VCaP (cell line): ENCODE measurements around the gene PAIP1.

Experiments
- H3K27ac ChIP-seq: fragments of 450-650 bp; 2 replicates; pipeline ENCODE4 v1.5.1; 2017
- CTCF ChIP-seq: fragments of 450-650 bp; conservative IDR thresholded peaks from 2 replicates; pipeline ENCODE4 v1.5.1; 2017; ENCODE audit warnings: mild to moderate bottlenecking, moderate library complexity

PAIP1 gene

DNA sequence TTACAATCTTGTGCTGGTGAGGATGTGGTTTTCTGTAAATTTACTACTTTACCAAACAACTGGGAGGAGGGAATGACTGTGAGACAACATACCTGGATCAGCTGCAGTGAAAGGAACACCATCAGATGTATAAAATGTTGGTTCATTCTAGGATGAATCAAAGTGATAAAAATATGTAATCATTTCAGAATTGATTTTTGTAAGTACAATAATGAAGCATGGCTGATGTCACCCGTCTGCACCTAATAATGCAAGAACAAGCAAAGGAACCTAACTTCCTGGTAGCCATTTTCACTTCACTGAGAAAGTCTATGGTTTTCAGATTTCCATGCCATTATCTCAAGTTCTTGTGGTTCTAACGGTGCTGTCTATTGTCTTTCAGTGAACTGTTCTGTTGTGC, 23.2 kb downstream of the PAIP1 start:
- H3K27ac ChIP-seq = no peak overlapping the region
- TF ChIP-seq CTCF = no peak

- TF ChIP-seq CTCF = no peak
- no peak overlapping the region for H3K27ac ChIP-seq
These were observed 26.2 kb downstream of the PAIP1 start for GRCh38 chr5:43530648-43531047.

GRCh38 chr5:43523662-43524072, 33.2 kb downstream of the PAIP1 start:
- no peak for TF ChIP-seq CTCF
- no peak overlapping the region for H3K27ac ChIP-seq

GRCh38 chr5:43520615-43521014, 36.3 kb downstream of the PAIP1 start:
- no peak overlapping the region for H3K27ac ChIP-seq
- no peak for TF ChIP-seq CTCF

GRCh38 chr5:43515678-43516048, 41.2 kb downstream of the PAIP1 start:
- peak overlapping the region; percentile 88 for H3K27ac ChIP-seq
- no peak for TF ChIP-seq CTCF

GRCh38 chr5:43514816-43515677, 41.8 kb downstream of the PAIP1 start, which contains the start of gene C5orf34:
Gene C5orf34 (minus strand): TSS chr5:43515148. CDS start chr5:43509339, 5,809 bp downstream.
- H3K27ac ChIP-seq = peak within 1 kb of the TSS; percentile 88
- 0 out of 2 replicates have a peak, but pooled peaks have one; percentile 16 for TF ChIP-seq CTCF

DNA sequence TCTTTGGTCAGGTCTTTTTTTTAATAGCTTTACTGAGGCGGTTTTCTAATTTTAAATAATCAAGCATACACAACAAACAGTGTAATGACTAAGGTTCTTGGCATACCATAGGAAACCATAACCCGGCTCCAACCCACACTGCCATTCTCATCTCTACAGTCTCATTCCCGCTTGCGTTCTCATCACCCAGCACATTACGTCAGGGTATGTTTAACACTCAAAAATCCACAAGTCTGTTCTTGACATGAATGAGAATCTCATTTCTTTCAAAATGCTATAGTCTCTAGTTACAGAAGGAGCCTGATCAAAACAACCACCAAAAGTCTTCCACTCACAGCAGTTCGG, 42.4 kb downstream of the PAIP1 start:
- peak overlapping the region; percentile 88 for H3K27ac ChIP-seq
- TF ChIP-seq CTCF = no peak
